SK-N-SH treated with all-trans-retinoic acid at 6 μM for 48 hours (cell line): ENCODE measurements around the gene LRFN2.

Experiments used
- ATAC-seq: fragments of 200-7000 bp; cut with Tn5 transposase; 3 replicates; pipeline ENCODE4 v1.9.1; 2020; ENCODE audit warnings: mild to moderate bottlenecking, moderate library complexity
- ARNTL ChIP-seq: fragments of 450-650 bp; formaldehyde crosslinking; IDR thresholded peaks from 2 replicates; pipeline ENCODE4 v1.5.0; 2020; ENCODE audit warnings: low read depth, mild to moderate bottlenecking, moderate library complexity, borderline replicate concordance
- BACH2 ChIP-seq: fragments of 250-450 bp; sonication (Bioruptor Pico); IDR thresholded peaks from 2 replicates; pipeline ENCODE4 v1.9.0; 2021; ENCODE audit warnings: mild to moderate bottlenecking, borderline replicate concordance
- CREB5 ChIP-seq: fragments of 250-450 bp; sonication (Bioruptor Pico); IDR thresholded peaks from 2 replicates; pipeline ENCODE4 v1.5.1; 2020; ENCODE audit warnings: low read depth, mild to moderate bottlenecking, moderate library complexity
- CSRNP3 ChIP-seq: fragments of 250-450 bp; sonication (Bioruptor Pico); IDR thresholded peaks from 2 replicates; pipeline ENCODE4 v1.5.1; 2021; ENCODE audit warnings: mild to moderate bottlenecking, moderate library complexity
- ESRRG ChIP-seq: fragments of 250-450 bp; sonication (Bioruptor Pico); IDR thresholded peaks from 2 replicates; pipeline ENCODE4 v1.6.1; 2021; ENCODE audit warnings: mild to moderate bottlenecking
- GLIS3 ChIP-seq: fragments of 250-450 bp; sonication (Bioruptor Pico); IDR thresholded peaks from 2 replicates; pipeline ENCODE4 v1.5.0; 2020; ENCODE audit warnings: mild to moderate bottlenecking, moderate library complexity
- ISL1 ChIP-seq: fragments of 250-450 bp; sonication (Bioruptor Pico); IDR thresholded peaks from 2 replicates; pipeline ENCODE4 v2.1.2; 2022; ENCODE audit warnings: mild to moderate bottlenecking, moderate library complexity
- POU6F1 ChIP-seq: fragments of 250-450 bp; sonication (Bioruptor Pico); IDR thresholded peaks from 2 replicates; pipeline ENCODE4 v1.8.0; 2021; ENCODE audit warnings: low read depth, mild to moderate bottlenecking, moderate library complexity, borderline replicate concordance
- PPARA ChIP-seq: fragments of 250-450 bp; sonication (Bioruptor Pico); IDR thresholded peaks from 2 replicates; pipeline ENCODE4 v1.5.0; 2020; ENCODE audit warnings: mild to moderate bottlenecking, borderline replicate concordance
- SNAI2 ChIP-seq: fragments of 250-450 bp; sonication (Bioruptor Pico); IDR thresholded peaks from 2 replicates; pipeline ENCODE4 v1.5.0; 2020; ENCODE audit warnings: mild to moderate bottlenecking, moderate library complexity
- TCF4 ChIP-seq: fragments of 250-450 bp; sonication (Bioruptor Pico); IDR thresholded peaks from 2 replicates; pipeline ENCODE4 v1.8.0; 2021; ENCODE audit warnings: mild to moderate bottlenecking, moderate library complexity, borderline replicate concordance
- TOX ChIP-seq: fragments of 250-450 bp; sonication (Bioruptor Pico); IDR thresholded peaks from 2 replicates; pipeline ENCODE4 v1.8.0; 2021; ENCODE audit warnings: mild to moderate bottlenecking, moderate library complexity, borderline replicate concordance
- TSHZ2 ChIP-seq: fragments of 250-450 bp; sonication (Bioruptor Pico); IDR thresholded peaks from 2 replicates; pipeline ENCODE4 v1.5.0; 2020; ENCODE audit warnings: mild to moderate bottlenecking, moderate library complexity
- ZC3H10 ChIP-seq: fragments of 250-450 bp; sonication (Bioruptor Pico); IDR thresholded peaks from 2 replicates; pipeline ENCODE4 v1.5.1; 2021; ENCODE audit warnings: mild to moderate bottlenecking, moderate library complexity
- ZFP3 ChIP-seq: fragments of 250-450 bp; sonication (Bioruptor Pico); IDR thresholded peaks from 2 replicates; pipeline ENCODE4 v1.5.0; 2020; ENCODE audit warnings: mild to moderate bottlenecking, moderate library complexity
- ZFP30 ChIP-seq: fragments of 450-650 bp; formaldehyde crosslinking; IDR thresholded peaks from 2 replicates; pipeline ENCODE4 v1.5.0; 2022; ENCODE audit warnings: mild to moderate bottlenecking, moderate library complexity
- ZNF70 ChIP-seq: fragments of 450-650 bp; formaldehyde crosslinking; IDR thresholded peaks from 2 replicates; pipeline ENCODE4 v1.5.0; 2020; ENCODE audit warnings: mild to moderate bottlenecking, moderate library complexity
- ZNF8 ChIP-seq: fragments of 450-650 bp; formaldehyde crosslinking; IDR thresholded peaks from 2 replicates; pipeline ENCODE4 v1.5.0; 2020; ENCODE audit warnings: mild to moderate bottlenecking, moderate library complexity
- TF ChIP-seq, protein P1 (sequence below): fragments of 250-450 bp; sonication (Bioruptor Pico); IDR thresholded peaks from 2 replicates; pipeline ENCODE4 v1.8.0; 2020; ENCODE audit warnings: mild to moderate bottlenecking, moderate library complexity, borderline replicate concordance

Gene LRFN2

GRCh38 chr6:40387871-40388264 lies 199.3 kb downstream of the LRFN2 start:
- TF ChIP-seq ZNF8 (CRISPR knock-in tag) = no peak
- no peak for TF ChIP-seq POU6F1 (CRISPR knock-in tag)
- TF ChIP-seq ESRRG (CRISPR knock-in tag) = no peak
- TF ChIP-seq GLIS3 = no peak
- TF ChIP-seq TOX (CRISPR knock-in tag) = no peak
- TF ChIP-seq, protein P1, sequence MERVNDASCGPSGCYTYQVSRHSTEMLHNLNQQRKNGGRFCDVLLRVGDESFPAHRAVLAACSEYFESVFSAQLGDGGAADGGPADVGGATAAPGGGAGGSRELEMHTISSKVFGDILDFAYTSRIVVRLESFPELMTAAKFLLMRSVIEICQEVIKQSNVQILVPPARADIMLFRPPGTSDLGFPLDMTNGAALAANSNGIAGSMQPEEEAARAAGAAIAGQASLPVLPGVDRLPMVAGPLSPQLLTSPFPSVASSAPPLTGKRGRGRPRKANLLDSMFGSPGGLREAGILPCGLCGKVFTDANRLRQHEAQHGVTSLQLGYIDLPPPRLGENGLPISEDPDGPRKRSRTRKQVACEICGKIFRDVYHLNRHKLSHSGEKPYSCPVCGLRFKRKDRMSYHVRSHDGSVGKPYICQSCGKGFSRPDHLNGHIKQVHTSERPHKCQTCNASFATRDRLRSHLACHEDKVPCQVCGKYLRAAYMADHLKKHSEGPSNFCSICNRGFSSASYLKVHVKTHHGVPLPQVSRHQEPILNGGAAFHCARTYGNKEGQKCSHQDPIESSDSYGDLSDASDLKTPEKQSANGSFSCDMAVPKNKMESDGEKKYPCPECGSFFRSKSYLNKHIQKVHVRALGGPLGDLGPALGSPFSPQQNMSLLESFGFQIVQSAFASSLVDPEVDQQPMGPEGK = no peak
- TF ChIP-seq ISL1 (CRISPR knock-in tag) = no peak
- no peak for TF ChIP-seq ARNTL (CRISPR knock-in tag)
- TF ChIP-seq TCF4 (CRISPR knock-in tag) = no peak
- no peak for TF ChIP-seq CSRNP3 (CRISPR knock-in tag)
- TF ChIP-seq BACH2 (CRISPR knock-in tag) = no peak
- no peak for TF ChIP-seq ZFP30 (CRISPR knock-in tag)
- ATAC-seq = no peak

DNA sequence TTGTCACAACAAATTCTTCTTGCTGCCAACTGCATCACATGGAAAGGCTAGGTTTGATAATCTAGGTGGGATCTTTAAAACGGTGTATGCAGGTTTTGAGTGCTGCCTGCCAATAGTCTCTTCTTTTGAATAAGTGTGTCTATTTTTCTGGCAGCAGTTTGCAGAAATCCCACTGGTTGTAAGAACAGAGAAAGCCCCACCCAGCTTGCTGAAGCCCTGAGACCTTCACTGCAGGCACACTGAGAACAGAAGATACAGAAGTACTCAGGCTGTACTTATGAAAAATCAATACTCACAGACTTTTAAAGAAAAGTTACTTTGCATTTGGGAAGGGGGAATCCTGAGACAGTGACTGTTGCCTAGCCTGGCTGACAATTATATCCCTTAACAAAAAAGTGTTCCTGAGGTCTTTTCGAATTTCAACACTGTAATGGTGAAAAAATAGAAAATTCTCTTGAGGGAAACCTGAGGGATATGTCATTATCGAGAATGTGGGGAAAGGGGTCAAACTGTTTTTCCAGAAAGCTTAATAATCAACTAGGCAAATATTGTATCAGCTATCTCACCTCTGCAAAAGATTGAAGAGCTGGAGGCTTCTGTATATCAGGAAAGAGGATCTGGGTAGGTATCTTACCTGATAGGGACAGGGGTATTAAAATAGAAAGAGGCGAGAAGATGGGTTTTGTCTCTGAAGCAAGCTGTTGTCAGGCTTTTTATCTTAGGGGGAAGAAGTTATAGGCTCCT lies 199.9 kb downstream of the LRFN2 start:
- TF ChIP-seq ZFP30 (CRISPR knock-in tag) = no peak
- TF ChIP-seq ZNF8 (CRISPR knock-in tag) = no peak
- TF ChIP-seq, protein P1 = no peak
- TF ChIP-seq GLIS3 = no peak
- no peak for TF ChIP-seq ZC3H10 (CRISPR knock-in tag)
- TF ChIP-seq TCF4 (CRISPR knock-in tag) = no peak
- no peak for TF ChIP-seq ZFP3
- no peak for TF ChIP-seq POU6F1 (CRISPR knock-in tag)
- TF ChIP-seq ARNTL (CRISPR knock-in tag) = no peak
- TF ChIP-seq ESRRG (CRISPR knock-in tag) = no peak
- no peak for TF ChIP-seq ZNF70 (CRISPR knock-in tag)
- TF ChIP-seq TOX (CRISPR knock-in tag) = no peak
- TF ChIP-seq ISL1 (CRISPR knock-in tag) = no peak
- TF ChIP-seq CREB5 (CRISPR knock-in tag) = no peak
- no peak for TF ChIP-seq PPARA (CRISPR knock-in tag)
- TF ChIP-seq SNAI2 = no peak

DNA sequence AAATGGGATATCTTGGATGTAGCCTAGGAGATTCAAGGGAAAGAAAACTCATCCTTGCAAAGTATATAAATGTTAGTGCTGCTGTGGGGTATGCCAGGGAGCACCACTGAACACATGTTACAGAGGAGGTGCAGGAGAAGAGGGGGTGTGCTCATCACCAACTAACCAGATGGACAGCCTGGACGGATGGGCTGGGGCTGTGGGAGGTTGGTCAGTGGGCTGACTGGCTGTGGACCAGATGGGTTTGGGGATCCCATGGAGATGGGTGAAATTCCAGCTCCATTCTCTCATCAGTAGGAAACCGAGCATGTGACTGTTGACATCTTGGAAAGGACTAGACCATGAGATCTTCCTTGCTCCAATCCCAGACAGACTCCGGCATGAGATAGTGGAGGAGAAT lies 201.0 kb downstream of the LRFN2 start:
- no peak for ATAC-seq
- no peak for TF ChIP-seq CREB5 (CRISPR knock-in tag)
- TF ChIP-seq SNAI2 = no peak
- TF ChIP-seq, protein P1 = no peak
- no peak for TF ChIP-seq ARNTL (CRISPR knock-in tag)
- TF ChIP-seq TSHZ2 (CRISPR knock-in tag) = no peak
- TF ChIP-seq ZFP3 = no peak
- TF ChIP-seq ISL1 (CRISPR knock-in tag) = no peak
- TF ChIP-seq BACH2 (CRISPR knock-in tag) = no peak

More for the DNA sequence above, 199.9 kb downstream of the LRFN2 start:
- no peak for ATAC-seq
